Tibial artery (tissue), 4 donors: Measurements from ENCODE around the gene SULT1C4.

Experiments
- DNase-seq, 2 donors: peaks; one replicate each; pipeline ENCODE4 v3.0.0-alpha.2; 2019
- H3K27ac ChIP-seq, 2 donors: fragments of 200-600 bp; sonication (generic) in 1 of 2; 1 replicate in 1 of 2; 2 replicates in 1 of 2; pipeline ENCODE4 v1.5.1; 2018 to 2019; ENCODE audit warnings: mild to moderate bottlenecking in 1 of 2
- H3K27me3 ChIP-seq, 2 donors: fragments of 200-600 bp; sonication (generic) in 1 of 2; one replicate each; pipeline versions ENCODE4 v1.5.1 to v1.6.0; 2016 to 2019
- H3K36me3 ChIP-seq, 3 donors: fragments of 200-600 bp; sonication (generic) in 2 of 3; one replicate each; pipeline ENCODE4 v1.5.1; 2016 to 2019; ENCODE audit warnings: mild to moderate bottlenecking in 2 of 3
- H3K4me1 ChIP-seq, 4 donors: fragments of 200-600 bp; sonication (generic) in 2 of 4; 1 replicate in 3 of 4; 2 replicates in 1 of 4; pipeline ENCODE4 v1.5.1; 2016 to 2019
- H3K4me3 ChIP-seq, 2 donors: fragments of 200-600 bp; sonication (generic) in 1 of 2; 1 replicate in 1 of 2; 2 replicates in 1 of 2; pipeline ENCODE4 v1.5.1; 2018 to 2019; ENCODE audit warnings: mild to moderate bottlenecking in 2 of 2
- H3K9me3 ChIP-seq, 3 donors: fragments of 200-600 bp; sonication (generic) in 1 of 3; one replicate each; pipeline ENCODE4 v1.5.1; 2016 to 2019
- CTCF ChIP-seq, 2 experiments: fragments of 200-600 bp in 1 of 2; fragments of 450-650 bp in 1 of 2; IDR thresholded peaks; one replicate each; pipeline ENCODE4 v1.5.1; 2017 to 2019; ENCODE audit warnings: antibody characterized with exemption in 2 of 2, mild to moderate bottlenecking in 1 of 2, moderate library complexity in 1 of 2
- intact Hi-C: fragments of 100-400 bp; cut with DNase I; formaldehyde crosslinking; loops from one replicate; pipeline ENCODE4 v1.15.0; 2023; ENCODE audit warnings: low total_unique reads

The SULT1C4 gene

GRCh38 chr2:108370080-108370479 is 7.7 kb upstream of the SULT1C4 start:
- intact Hi-C loops = no loop called here

GRCh38 chr2:108376774-108377173 is 980 bp upstream of the SULT1C4 start:
- no peak for DNase-seq
- H3K36me3 ChIP-seq = no peaks in the 10 kb centered on the region
- no peaks in the 10 kb centered on the region for H3K27me3 ChIP-seq
- H3K9me3 ChIP-seq = peaks cover 0 to 2% (median 0%) of the 10 kb centered on the region in 3 donors
- no peak for TF ChIP-seq CTCF (IDR thresholded peaks at IDR 0.05)
- H3K4me3 ChIP-seq = no peak overlapping the region
- H3K27ac ChIP-seq = no peak overlapping the region
- peaks cover 0 to 10% (median 3%) of the 10 kb centered on the region in 4 donors for H3K4me1 ChIP-seq
- intact Hi-C loops = no loop called here

More at GRCh38 chr2:108370080-108370479, 7.7 kb upstream of the SULT1C4 start:
- no peak for TF ChIP-seq CTCF (IDR thresholded peaks at IDR 0.05)
- no peaks in the 10 kb centered on the region for H3K36me3 ChIP-seq
- H3K27me3 ChIP-seq = no peaks in the 10 kb centered on the region
- no peak for DNase-seq
- no peak overlapping the region for H3K27ac ChIP-seq
- no peaks in the 10 kb centered on the region for H3K4me1 ChIP-seq
- H3K4me3 ChIP-seq = no peak overlapping the region
- peaks cover 0 to 3% (median 0%) of the 10 kb centered on the region in 3 donors for H3K9me3 ChIP-seq

- H3K4me1 ChIP-seq = peaks cover 0 to 10% (median 3%) of the 10 kb centered on the region in 4 donors
- peak overlapping the region; percentile 27 to 29 for H3K4me3 ChIP-seq
- H3K27me3 ChIP-seq = no peaks in the 10 kb centered on the region
- H3K36me3 ChIP-seq = no peaks in the 10 kb centered on the region
- DNase-seq = no peak
- H3K9me3 ChIP-seq = peaks cover 0 to 2% (median 0%) of the 10 kb centered on the region in 3 donors
- intact Hi-C loops = no loop called here
- no peak for TF ChIP-seq CTCF (IDR thresholded peaks at IDR 0.05)
- no peak overlapping the region for H3K27ac ChIP-seq
These were observed 353 bp upstream of the SULT1C4 start for GRCh38 chr2:108377401-108377800.

GRCh38 chr2:108378851-108379250 is 1.1 kb downstream of the SULT1C4 start:
- no peak for TF ChIP-seq CTCF (IDR thresholded peaks at IDR 0.05)
- intact Hi-C loops = no loop called here
- H3K4me3 ChIP-seq = no peak overlapping the region
- H3K27me3 ChIP-seq = no peaks in the 10 kb centered on the region
- H3K4me1 ChIP-seq = peaks cover 0 to 10% (median 3%) of the 10 kb centered on the region in 4 donors
- H3K36me3 ChIP-seq = peaks cover 0 to 8% (median 0%) of the 10 kb centered on the region in 3 donors
- H3K9me3 ChIP-seq = peaks cover 0 to 2% (median 0%) of the 10 kb centered on the region in 3 donors
- no peak overlapping the region for H3K27ac ChIP-seq
- DNase-seq = no peak

- TF ChIP-seq CTCF (IDR thresholded peaks at IDR 0.05) = no peak
- H3K4me3 ChIP-seq = no peak overlapping the region
- no peak overlapping the region for H3K27ac ChIP-seq
- H3K36me3 ChIP-seq = peaks cover 0 to 9% (median 0%) of the 10 kb centered on the region in 3 donors
- intact Hi-C loops = no loop called here
- no peak for DNase-seq
- H3K4me1 ChIP-seq = peaks cover 0 to 6% (median 2%) of the 10 kb centered on the region in 4 donors
- peaks cover 0 to 2% (median 0%) of the 10 kb centered on the region in 3 donors for H3K9me3 ChIP-seq
- no peaks in the 10 kb centered on the region for H3K27me3 ChIP-seq
These were observed 4.4 kb downstream of the SULT1C4 start for GRCh38 chr2:108382196-108382595.
